C4-2B (cell line): ENCODE results near the gene FLT1.

Experiments
- CTCF ChIP-seq: fragments of 450-650 bp; conservative IDR thresholded peaks from 2 replicates; pipeline ENCODE4 v1.5.1; 2017; ENCODE audit warnings: mild to moderate bottlenecking
- ZFX ChIP-seq: fragments of 450-650 bp; IDR thresholded peaks from 2 replicates; pipeline ENCODE4 v1.6.1; 2017

GRCh38 chr13:28544026-28544425 is 49.1 kb upstream of the FLT1 start:
- TF ChIP-seq CTCF (no peak), ZFX (no peak)
